HG02981 (cell line): ENCODE measurements around the gene UBA7.

Source experiments
- ATAC-seq: cut with Tn5 transposase; IDR thresholded peaks from one replicate; pipeline ENCODE4 v1.9.1; 2021; ENCODE audit warnings: mild to moderate bottlenecking, moderate library complexity; ENCODE audit not compliant: unreplicated experiment

Gene UBA7

GRCh38 chr3:49805897-49806701, 7.7 kb downstream of the UBA7 start:
- ATAC-seq: no peak

GRCh38 chr3:49805367-49805782, 8.4 kb downstream of the UBA7 start:
- no peak for ATAC-seq

- no peak for ATAC-seq
Measured at GRCh38 chr3:49804141-49805041, 9.4 kb downstream of the UBA7 start.

GRCh38 chr3:49803465-49804140, 10.2 kb downstream of the UBA7 start:
- ATAC-seq: no peak

- ATAC-seq: peak; percentile 46
Measured at GRCh38 chr3:49802719-49803464, 10.9 kb downstream of the UBA7 start, which contains the start of gene INKA1. TSS of gene INKA1 (plus strand) at chr3:49803261. CDS start at chr3:49803393, 132 bp downstream.

- ATAC-seq: no peak
Measured at GRCh38 chr3:49801160-49801559, 12.6 kb downstream of the UBA7 start.

- ATAC-seq: no peak
Measured at GRCh38 chr3:49799761-49800160, 14.0 kb downstream of the UBA7 start, which contains the start of gene CDHR4. TSS of gene CDHR4 (minus strand) at chr3:49799873. CDS start at chr3:49799812, 61 bp downstream.

- no peak for ATAC-seq
Measured at GRCh38 chr3:49799105-49799504, 14.6 kb downstream of the UBA7 start.

- ATAC-seq: no peak
Measured at GRCh38 chr3:49794926-49795905, 18.5 kb downstream of the UBA7 start.

GRCh38 chr3:49794431-49794830, 19.3 kb downstream of the UBA7 start:
- ATAC-seq: no peak

- ATAC-seq: no peak
Measured at GRCh38 chr3:49793486-49794085, 20.2 kb downstream of the UBA7 start.

- no peak for ATAC-seq
Measured at GRCh38 chr3:49792371-49793150, 21.2 kb downstream of the UBA7 start.

GRCh38 chr3:49791571-49791970, 22.2 kb downstream of the UBA7 start:
- ATAC-seq: no peak

GRCh38 chr3:49790626-49791411, 22.9 kb downstream of the UBA7 start:
- ATAC-seq: no peak

GRCh38 chr3:49788056-49788455, 25.7 kb downstream of the UBA7 start:
- ATAC-seq: no peak

- ATAC-seq: no peak
Measured at GRCh38 chr3:49787536-49787935, 26.2 kb downstream of the UBA7 start.

- ATAC-seq: no peak
Measured at GRCh38 chr3:49787182-49787464, 26.6 kb downstream of the UBA7 start.
